Nephron progenitor cell (in vitro differentiated cells): ENCODE measurements around the gene STXBP6.

Experiments used
- DNase-seq: peaks from one replicate; pipeline ENCODE4 v3.0.0; 2021
- H3K27ac Mint-ChIP-seq: 2 replicates; pipeline ENCODE4 v1.8.0; 2021; ENCODE audit warnings: mild to moderate bottlenecking, moderate library complexity, mixed read lengths
- H3K27me3 Mint-ChIP-seq: 2 replicates; pipeline ENCODE4 v1.8.0; 2021; ENCODE audit warnings: mild to moderate bottlenecking, low read depth, mixed read lengths; ENCODE audit not compliant: poor library complexity
- H3K36me3 Mint-ChIP-seq: 2 replicates; pipeline ENCODE4 v1.8.0; 2021; ENCODE audit warnings: low read depth, mixed read lengths
- H3K4me1 Mint-ChIP-seq: 2 replicates; pipeline ENCODE4 v1.8.0; 2021; ENCODE audit warnings: mixed read lengths
- H3K4me3 Mint-ChIP-seq: 2 replicates; pipeline ENCODE4 v1.8.0; 2021; ENCODE audit warnings: mild to moderate bottlenecking, moderate library complexity, mixed read lengths
- H3K9me3 Mint-ChIP-seq: 2 replicates; pipeline ENCODE4 v1.8.0; 2021; ENCODE audit warnings: mild to moderate bottlenecking, moderate library complexity, mixed read lengths
- TF ChIP-seq, protein P1 (sequence below): fragments of 200-600 bp; sonication (generic); IDR thresholded peaks from 2 replicates; pipeline ENCODE4 v1.5.0; 2021; ENCODE audit warnings: antibody characterized with exemption

STXBP6 gene

DNA sequence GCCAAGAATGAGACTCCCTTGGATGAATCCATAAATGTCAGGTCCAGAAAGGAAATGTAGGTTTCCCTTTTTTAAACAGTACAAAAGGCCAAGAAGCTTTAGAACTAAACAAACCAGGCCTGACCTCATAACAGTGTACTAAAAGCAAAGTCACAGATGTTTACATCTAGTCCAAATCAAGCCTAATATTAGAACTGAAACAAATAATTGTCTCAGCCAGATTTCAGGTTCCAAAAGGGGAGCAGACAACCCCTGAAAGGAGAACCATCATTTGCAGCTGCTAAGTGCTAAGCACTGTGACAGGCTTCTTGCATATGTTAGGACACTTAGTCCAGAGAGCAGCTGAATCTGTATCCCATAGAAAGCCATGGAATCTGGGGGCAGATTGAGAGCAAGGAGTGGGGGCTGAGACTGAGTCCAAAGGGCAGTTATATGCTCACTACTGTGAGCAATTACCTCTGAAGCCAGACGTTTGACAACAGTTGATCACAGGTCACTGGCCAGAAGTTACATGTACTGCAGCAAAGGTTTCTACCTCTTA is 90.1 kb downstream of the STXBP6 start:
- H3K4me3 Mint-ChIP-seq = no peak overlapping the region
- DNase-seq = no peak
- H3K9me3 Mint-ChIP-seq = no peaks in the 10 kb centered on the region
- H3K27me3 Mint-ChIP-seq = no peaks in the 10 kb centered on the region
- TF ChIP-seq, protein P1, sequence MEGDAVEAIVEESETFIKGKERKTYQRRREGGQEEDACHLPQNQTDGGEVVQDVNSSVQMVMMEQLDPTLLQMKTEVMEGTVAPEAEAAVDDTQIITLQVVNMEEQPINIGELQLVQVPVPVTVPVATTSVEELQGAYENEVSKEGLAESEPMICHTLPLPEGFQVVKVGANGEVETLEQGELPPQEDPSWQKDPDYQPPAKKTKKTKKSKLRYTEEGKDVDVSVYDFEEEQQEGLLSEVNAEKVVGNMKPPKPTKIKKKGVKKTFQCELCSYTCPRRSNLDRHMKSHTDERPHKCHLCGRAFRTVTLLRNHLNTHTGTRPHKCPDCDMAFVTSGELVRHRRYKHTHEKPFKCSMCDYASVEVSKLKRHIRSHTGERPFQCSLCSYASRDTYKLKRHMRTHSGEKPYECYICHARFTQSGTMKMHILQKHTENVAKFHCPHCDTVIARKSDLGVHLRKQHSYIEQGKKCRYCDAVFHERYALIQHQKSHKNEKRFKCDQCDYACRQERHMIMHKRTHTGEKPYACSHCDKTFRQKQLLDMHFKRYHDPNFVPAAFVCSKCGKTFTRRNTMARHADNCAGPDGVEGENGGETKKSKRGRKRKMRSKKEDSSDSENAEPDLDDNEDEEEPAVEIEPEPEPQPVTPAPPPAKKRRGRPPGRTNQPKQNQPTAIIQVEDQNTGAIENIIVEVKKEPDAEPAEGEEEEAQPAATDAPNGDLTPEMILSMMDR = no peak
- no peaks in the 10 kb centered on the region for H3K36me3 Mint-ChIP-seq
- no peak overlapping the region for H3K27ac Mint-ChIP-seq
- H3K4me1 Mint-ChIP-seq = peaks cover 49% of the 10 kb centered on the region

DNA sequence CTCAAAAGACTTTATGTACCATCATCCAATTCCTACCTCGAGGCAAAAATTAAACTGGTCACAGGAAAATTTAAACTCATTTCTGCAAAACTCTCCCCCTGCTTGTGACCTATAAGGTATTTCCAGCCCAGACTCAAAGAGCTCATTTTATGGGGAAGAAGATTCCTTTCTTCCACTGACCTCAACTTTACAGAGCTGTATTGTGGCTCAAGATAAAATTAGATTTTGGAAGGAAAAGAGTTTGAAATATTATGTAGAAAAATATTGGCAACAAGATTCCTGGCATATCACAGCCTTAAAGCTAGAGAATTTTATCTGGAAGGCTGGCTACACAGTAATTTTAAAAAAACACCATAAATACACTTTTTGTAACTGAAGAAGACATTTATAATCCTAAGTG is 91.7 kb downstream of the STXBP6 start:
- no peaks in the 10 kb centered on the region for H3K27me3 Mint-ChIP-seq
- peaks cover 3% of the 10 kb centered on the region for H3K9me3 Mint-ChIP-seq
- H3K4me3 Mint-ChIP-seq = no peak overlapping the region
- peaks cover 4% of the 10 kb centered on the region for H3K36me3 Mint-ChIP-seq
- DNase-seq = no peak
- TF ChIP-seq, protein P1 = no peak
- H3K27ac Mint-ChIP-seq = no peak overlapping the region
- H3K4me1 Mint-ChIP-seq = peaks cover 60% of the 10 kb centered on the region

DNA sequence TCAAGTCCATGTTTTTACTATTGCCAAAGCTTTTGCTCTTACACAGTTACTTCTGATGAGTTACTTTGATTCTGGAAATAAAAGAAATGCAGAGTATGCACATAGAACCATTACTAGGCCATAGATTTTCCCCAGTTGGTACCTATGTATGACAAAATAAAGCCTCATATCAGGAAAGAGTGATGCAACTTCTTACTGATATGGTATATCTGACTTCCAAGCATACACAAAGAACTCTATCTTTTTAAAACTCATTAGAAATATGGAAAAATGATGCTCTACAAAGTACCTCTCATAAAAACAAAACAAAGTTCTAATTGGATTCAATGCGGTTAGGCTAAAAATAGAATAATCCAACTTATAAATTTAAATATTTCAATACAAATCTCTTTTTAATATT is 92.1 kb downstream of the STXBP6 start:
- Mint-ChIP-seq H3K4me3 (no peak overlapping the region), H3K27me3 (no peaks in the 10 kb centered on the region), H3K4me1 (peaks cover 63% of the 10 kb centered on the region), H3K36me3 (peaks cover 8% of the 10 kb centered on the region), H3K27ac (no peak overlapping the region), H3K9me3 (peaks cover 7% of the 10 kb centered on the region)
- TF ChIP-seq, protein P1 = no peak
- no peak for DNase-seq

DNA sequence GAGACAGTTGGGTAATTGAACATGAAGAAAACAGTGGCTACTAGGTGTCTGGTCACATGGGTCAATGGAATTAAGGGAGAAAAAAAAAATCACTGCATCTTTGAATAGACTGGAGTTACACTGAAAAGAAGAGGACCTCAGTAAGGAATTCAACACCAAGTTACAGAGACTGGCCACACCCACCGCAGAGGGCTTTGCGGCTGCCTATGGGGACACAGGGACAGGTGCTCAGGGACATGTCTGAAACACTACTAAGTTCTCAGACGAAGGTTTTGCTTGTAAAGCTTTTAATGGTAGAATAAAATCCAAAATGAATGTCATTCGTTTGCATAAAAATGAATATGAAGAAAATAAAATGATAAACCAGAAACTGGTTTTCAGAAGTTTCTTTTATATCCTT is 93.8 kb downstream of the STXBP6 start:
- DNase-seq = no peak
- no peak overlapping the region for H3K4me3 Mint-ChIP-seq
- peaks cover 8% of the 10 kb centered on the region for H3K9me3 Mint-ChIP-seq
- peaks cover 63% of the 10 kb centered on the region for H3K4me1 Mint-ChIP-seq
- H3K27ac Mint-ChIP-seq = no peak overlapping the region
- no peaks in the 10 kb centered on the region for H3K27me3 Mint-ChIP-seq
- TF ChIP-seq, protein P1 = no peak
- peaks cover 14% of the 10 kb centered on the region for H3K36me3 Mint-ChIP-seq

DNA sequence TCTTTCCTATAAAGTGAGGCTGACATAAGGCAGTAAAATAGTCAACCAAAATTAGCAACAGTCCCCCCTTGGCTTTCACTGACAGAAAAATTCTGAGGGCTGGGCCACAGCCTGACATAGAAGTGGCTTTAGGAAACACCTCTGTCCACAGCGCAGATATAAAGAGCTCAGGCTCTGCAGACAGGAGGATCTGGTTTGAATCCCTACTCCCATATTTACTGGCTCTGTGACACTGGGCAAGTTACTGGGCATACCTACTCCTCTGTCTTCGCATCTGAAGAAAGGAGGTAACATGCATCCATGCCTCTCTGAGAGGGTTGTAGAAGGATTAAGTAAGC is 95.3 kb downstream of the STXBP6 start:
- H3K4me1 Mint-ChIP-seq = peaks cover 51% of the 10 kb centered on the region
- H3K9me3 Mint-ChIP-seq = peaks cover 8% of the 10 kb centered on the region
- peak overlapping the region; percentile 85 for H3K27ac Mint-ChIP-seq
- no peaks in the 10 kb centered on the region for H3K27me3 Mint-ChIP-seq
- no peak overlapping the region for H3K4me3 Mint-ChIP-seq
- no peak for DNase-seq
- H3K36me3 Mint-ChIP-seq = peaks cover 14% of the 10 kb centered on the region
- TF ChIP-seq, protein P1 = no peak

DNA sequence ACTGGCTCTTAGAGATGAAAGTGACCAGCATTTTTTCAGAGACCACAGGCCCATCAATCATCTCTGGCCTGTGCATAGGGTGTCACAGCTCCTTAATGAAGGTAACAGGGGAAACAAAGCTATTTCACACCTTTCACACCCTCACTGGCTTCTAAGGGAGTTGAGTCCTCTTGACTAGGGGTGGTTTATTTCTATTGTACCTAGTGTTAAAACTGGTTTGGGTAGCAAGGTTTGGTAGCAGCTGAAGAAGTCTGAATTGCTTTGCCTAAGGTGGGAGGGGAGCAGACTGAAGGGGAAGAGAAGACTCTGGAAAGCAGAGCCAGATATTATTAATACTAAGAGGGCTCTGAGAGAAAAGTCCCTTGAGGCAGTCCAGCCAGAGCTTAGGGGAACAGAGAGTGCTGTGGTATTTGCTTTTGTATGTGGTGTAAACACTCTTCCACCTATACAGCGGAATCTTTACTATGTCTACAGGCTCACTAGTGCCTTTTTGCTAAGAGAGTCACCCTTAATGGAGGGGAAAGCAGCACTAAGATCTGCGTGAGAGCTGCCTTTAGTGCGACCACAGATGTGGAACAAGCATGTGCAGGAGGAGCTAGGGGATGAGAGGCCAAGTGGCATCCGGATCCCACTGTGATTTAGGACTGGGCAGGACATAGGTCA is 95.8 kb downstream of the STXBP6 start:
- TF ChIP-seq, protein P1 = no peak
- no peaks in the 10 kb centered on the region for H3K27me3 Mint-ChIP-seq
- peak overlapping the region; percentile 85 for H3K27ac Mint-ChIP-seq
- H3K4me3 Mint-ChIP-seq = no peak overlapping the region
- H3K4me1 Mint-ChIP-seq = peaks cover 46% of the 10 kb centered on the region
- peaks cover 14% of the 10 kb centered on the region for H3K36me3 Mint-ChIP-seq
- DNase-seq = peak; percentile 45
- peaks cover 8% of the 10 kb centered on the region for H3K9me3 Mint-ChIP-seq
